IMR-90 (cell line): ENCODE results near the gene CETP. TPM values are rescaled to one million over a fixed set of nuclear protein-coding genes. Genes with fewer than 3 reads are reported as not detected.

Experiments used
- ATAC-seq: fragments of 200-7000 bp; cut with Tn5 transposase; 2 replicates; pipeline ENCODE4 v1.9.1; 2020; ENCODE audit warnings: low read depth, mild to moderate bottlenecking, moderate library complexity
- BruUV-seq: library from RNA; stranded (reverse); fragments of 400-500 nt; replicated peaks from 2 replicates; lab custom pipeline; 2021; lab: Mats Ljungman, UMichigan
- CTCF ChIA-PET: fragments of 300-600 bp; formaldehyde crosslinking; extraction: SDS; loops from one replicate; lab custom pipeline; 2021; ENCODE audit warnings: antibody characterized with exemption; lab: Yijun Ruan, JAX
- POLR2A ChIA-PET: fragments of 300-600 bp; sonication (Branson Sonifier 250); formaldehyde crosslinking; loops from one replicate; lab custom pipeline; 2022; ENCODE audit warnings: antibody characterized with exemption; ENCODE audit not compliant: unreplicated experiment; lab: Charles Lee
- DNase-seq: peaks from one replicate; pipeline ENCODE4 v3.0.0; 2013
- H2AFZ ChIP-seq: replicated peaks from 2 replicates; pipeline ENCODE3; 2013; ENCODE audit warnings: low read length, mild to moderate bottlenecking; ENCODE audit not compliant: poor library complexity
- H2AK5ac ChIP-seq: 2 replicates; pipeline ENCODE4 v1.6.1; 2013; ENCODE audit warnings: low read depth, low read length, inconsistent platforms
- H2AK9ac ChIP-seq: replicated peaks from 2 replicates; pipeline ENCODE3; 2013; ENCODE audit warnings: mild to moderate bottlenecking, low read depth, low read length, moderate library complexity; ENCODE audit not compliant: poor library complexity
- H2BK120ac ChIP-seq: 2 replicates; pipeline ENCODE4 v1.6.1; 2013; ENCODE audit warnings: low read depth, low read length, inconsistent platforms
- H2BK15ac ChIP-seq: 3 replicates; pipeline ENCODE4 v1.6.1; 2013; ENCODE audit warnings: low read depth, low read length, inconsistent platforms
- H2BK20ac ChIP-seq: 2 replicates; pipeline ENCODE4 v1.6.1; 2013; ENCODE audit warnings: low read depth, mild to moderate bottlenecking, inconsistent platforms, low read length, moderate library complexity
- H2BK5ac ChIP-seq: 2 replicates; pipeline ENCODE4 v1.6.1; 2013; ENCODE audit warnings: mild to moderate bottlenecking, low read depth, low read length, inconsistent platforms; ENCODE audit not compliant: poor library complexity, severe bottlenecking
- H3K14ac ChIP-seq: replicated peaks from 2 replicates; pipeline ENCODE4 v1.6.1; 2013; ENCODE audit warnings: low read depth, low read length, inconsistent platforms
- H3K18ac ChIP-seq: 2 replicates; pipeline ENCODE4 v1.6.1; 2013; ENCODE audit warnings: low read depth, low read length, control low read depth
- H3K23ac ChIP-seq: 2 replicates; pipeline ENCODE4 v1.6.1; 2013; ENCODE audit warnings: low read depth, low read length, inconsistent platforms
- H3K27ac ChIP-seq: 2 replicates; pipeline ENCODE4 v1.5.1; 2013; ENCODE audit warnings: mild to moderate bottlenecking, control low read depth, low read length; ENCODE audit not compliant: insufficient read depth
- H3K27me3 ChIP-seq: 2 replicates; pipeline ENCODE4 v1.6.1; 2013; ENCODE audit warnings: low read length; ENCODE audit not compliant: control insufficient read depth, insufficient read depth
- H3K36me3 ChIP-seq: 2 replicates; pipeline ENCODE4 v1.6.1; 2013; ENCODE audit warnings: low read length, mixed read lengths; ENCODE audit not compliant: control insufficient read depth, insufficient read depth
- H3K4ac ChIP-seq: 2 replicates; pipeline ENCODE4 v1.6.1; 2013; ENCODE audit warnings: low read depth, low read length, inconsistent platforms
- H3K4me1 ChIP-seq: 2 replicates; pipeline ENCODE4 v1.6.1; 2013; ENCODE audit warnings: low read length, mixed read lengths; ENCODE audit not compliant: control insufficient read depth, insufficient read depth
- H3K4me2 ChIP-seq: 2 replicates; pipeline ENCODE4 v1.6.1; 2013; ENCODE audit warnings: low read depth, mild to moderate bottlenecking, control low read depth, low read length, moderate library complexity
- H3K4me3 ChIP-seq: 2 replicates; pipeline ENCODE4 v1.5.1; 2013; ENCODE audit warnings: low read depth, mild to moderate bottlenecking, control low read depth, low read length, moderate library complexity; ENCODE audit not compliant: insufficient read depth
- H3K56ac ChIP-seq: 2 replicates; pipeline ENCODE4 v1.6.1; 2013; ENCODE audit warnings: low read length, inconsistent platforms; ENCODE audit not compliant: insufficient read depth; ENCODE audit errors: extremely low read depth
- H3K79me1 ChIP-seq, 2 experiments: 2 replicates each; pipeline ENCODE4 v1.6.1; 2013; ENCODE audit warnings: low read length in 2 of 2, inconsistent platforms in 1 of 2, low read depth in 1 of 2
- H3K9ac ChIP-seq: 2 replicates; pipeline ENCODE4 v1.6.1; 2013; ENCODE audit warnings: low read depth, low read length, control low read depth
- H3K9me1 ChIP-seq: 2 replicates; pipeline ENCODE4 v1.6.1; 2013; ENCODE audit warnings: low read length, inconsistent platforms; ENCODE audit not compliant: insufficient read depth
- H3K9me3 ChIP-seq: 2 replicates; pipeline ENCODE4 v1.6.1; 2013; ENCODE audit warnings: low read length; ENCODE audit not compliant: control insufficient read depth, insufficient read depth
- H4K20me1 ChIP-seq: 2 replicates; pipeline ENCODE4 v1.6.1; 2013; ENCODE audit warnings: low read length, inconsistent platforms; ENCODE audit not compliant: insufficient read depth
- H4K5ac ChIP-seq: 2 replicates; pipeline ENCODE4 v1.6.1; 2013; ENCODE audit warnings: mild to moderate bottlenecking, low read depth, low read length, control low read depth
- H4K8ac ChIP-seq, 2 experiments: 2 replicates each; pipeline ENCODE4 v1.6.1; 2013; ENCODE audit warnings: low read depth in 2 of 2, low read length in 2 of 2, control low read depth in 1 of 2, inconsistent platforms in 1 of 2
- H4K91ac ChIP-seq: 2 replicates; pipeline ENCODE4 v1.6.1; 2013; ENCODE audit warnings: low read depth, low read length, inconsistent platforms; ENCODE audit not compliant: insufficient read depth
- BHLHE40 ChIP-seq: fragments of 150-350 bp; IDR thresholded peaks from 2 replicates; pipeline ENCODE4 v1.6.1; 2016; ENCODE audit warnings: mild to moderate bottlenecking, low read depth, low read length
- CEBPB ChIP-seq: IDR thresholded peaks from 2 replicates; pipeline ENCODE4 v1.6.1; 2012; ENCODE audit warnings: low read depth, low read length, improper control_type of control experiment
- CHD1 ChIP-seq: IDR thresholded peaks from 2 replicates; pipeline ENCODE4 v1.6.1; 2012; ENCODE audit warnings: low read depth, low read length, improper control_type of control experiment
- MXI1 ChIP-seq: IDR thresholded peaks from 2 replicates; pipeline ENCODE4 v1.6.1; 2012; ENCODE audit warnings: low read depth, mild to moderate bottlenecking, low read length, moderate library complexity, borderline replicate concordance
- NFE2L2 ChIP-seq: fragments of 150-350 bp; IDR thresholded peaks from 2 replicates; pipeline ENCODE4 v1.6.1; 2016; ENCODE audit warnings: low read depth, mild to moderate bottlenecking, low read length
- RFX5 ChIP-seq: IDR thresholded peaks from 2 replicates; pipeline ENCODE4 v1.8.0; 2012; ENCODE audit warnings: low read depth, mild to moderate bottlenecking, low read length, moderate library complexity
- USF2 ChIP-seq: fragments of 150-350 bp; IDR thresholded peaks from 2 replicates; pipeline ENCODE4 v1.6.1; 2017; ENCODE audit warnings: mild to moderate bottlenecking, antibody characterized with exemption, low read length, low read depth
- WGBS, 2 experiments: methylation state at CpG; one replicate each; pipeline versions ENCODE4 v1.1.5 to v1.1.7; 2013; ENCODE audit warnings: missing lambda C conversion rate in 2 of 2; ENCODE audit not compliant: insufficient read length in 1 of 2; ENCODE audit errors: extremely low coverage in 2 of 2; 5-methylcytosine and 5-hydroxymethylcytosine counted together
- dilution Hi-C: fragments of 300-500 bp; cut with HindIII; formaldehyde crosslinking; loops from one replicate; pipeline ENCODE4 v1.14.3; 2018; ENCODE audit warnings: low sequenced_read_pairs; ENCODE audit not compliant: unreplicated experiment
- in situ Hi-C: fragments of 300-500 bp; cut with MboI; formaldehyde crosslinking; loops from 3 replicates; pipeline ENCODE4 v1.14.3; 2019; ENCODE audit warnings: low sequenced_read_pairs, inconsistent platforms, mixed read lengths
- intact Hi-C: fragments of 100-400 bp; cut with micrococcal nuclease; formaldehyde crosslinking; loops from 2 replicates; pipeline ENCODE4 v1.10.0; 2022
- polyA plus RNA-seq, 3 experiments: library from polyadenylated mRNA; depleted of rRNA; stranded (reverse); fragments of >200 nt; gene quantifications; 2 replicates each; pipeline ENCODE4 v1.2.3, GENCODE V29; 2012; ENCODE audit warnings: low replicate concordance in 1 of 3
- total RNA-seq: library from RNA; depleted of rRNA; stranded (reverse); fragments of >200 nt; gene quantifications from 2 replicates; pipeline ENCODE4 v1.2.3, GENCODE V29; 2012

The CETP gene
- total and polyA plus RNA-seq, 2 of the 4 experiments (the other 2 are of a cell fraction), result not detected

DNA sequence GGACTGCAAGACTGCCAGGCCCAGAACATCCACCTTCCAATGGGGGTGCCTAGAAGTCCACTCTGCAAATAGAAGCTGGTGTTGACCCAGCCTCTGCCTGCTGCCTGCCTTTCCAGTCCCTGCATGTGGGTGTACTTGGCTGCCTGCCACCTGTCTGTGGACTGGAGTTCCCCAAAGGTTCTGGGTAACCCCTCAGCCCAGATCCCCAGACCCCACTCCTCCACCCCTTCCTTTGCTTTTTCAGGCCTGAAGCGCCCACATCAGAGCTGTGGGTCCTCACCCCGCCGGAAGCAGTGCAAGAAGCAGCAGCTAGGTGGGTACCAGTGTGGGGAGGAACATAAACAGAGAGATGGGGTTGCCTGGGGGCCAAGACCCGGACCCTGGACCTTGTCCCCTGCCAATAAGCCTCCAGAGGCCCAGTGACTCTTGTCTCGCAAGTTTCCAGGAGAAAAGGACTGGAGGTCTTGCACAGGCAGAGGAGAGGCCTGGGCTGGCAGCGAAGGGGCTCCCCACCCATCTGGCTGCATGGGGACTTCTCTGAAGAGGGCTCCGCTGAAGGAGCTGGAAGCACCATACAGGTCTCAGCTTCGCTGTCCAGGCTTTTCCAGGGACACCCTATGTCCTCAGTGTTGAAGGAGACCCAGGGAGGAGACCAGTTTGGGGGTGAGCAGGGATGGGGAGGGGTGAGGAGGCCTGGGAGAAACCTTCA is 61.9 kb downstream of the CETP start:
- H3K36me3 ChIP-seq, result peaks cover 31% of the 10 kb centered on the region
- POLR2A ChIA-PET, result no interaction called here

More for the DNA sequence above, 61.9 kb downstream of the CETP start:
- no TSS peak for BruUV-seq
- Histone ChIP-seq H3K27ac (no peak overlapping the region), H2BK120ac (no peak overlapping the region), H4K8ac (no peak overlapping the region), H3K4ac (no peak overlapping the region), H3K9me3 (no peaks in the 10 kb centered on the region), H3K9ac (no peak overlapping the region), H4K5ac (no peak overlapping the region), H4K91ac (no peak overlapping the region), H3K56ac (no peak overlapping the region), H3K4me1 (no peaks in the 10 kb centered on the region), H2BK15ac (no peak overlapping the region), H2BK20ac (no peak overlapping the region), H3K18ac (no peak overlapping the region), H2AK5ac (no peak overlapping the region), H3K9me1 (peaks cover 12% of the 10 kb centered on the region), H3K14ac (no peak overlapping the region), H3K79me1 (peaks cover 0 to 3% of the 10 kb centered on the region in 2 experiments; a peak in 1 of 4 replicates), H3K23ac (no peak overlapping the region), H2AFZ (no peak overlapping the region), H3K27me3 (no peaks in the 10 kb centered on the region), H3K4me3 (no peak overlapping the region), H4K20me1 (no peaks in the 10 kb centered on the region), H2BK5ac (no peak overlapping the region), H2AK9ac (no peak overlapping the region), H3K4me2 (no peak overlapping the region)
- TF ChIP-seq NFE2L2, result no peak
- TF ChIP-seq BHLHE40, result no peak
- no peak for TF ChIP-seq MXI1
- TF ChIP-seq CEBPB, result no peak
- TF ChIP-seq CHD1, result no peak
- TF ChIP-seq RFX5, result no peak
- no peak for TF ChIP-seq USF2
- intact Hi-C loops (no loop called here), in situ Hi-C loops (no loop called here), dilution Hi-C loops (no loop called here)
- ATAC-seq (no peak), DNase-seq (no peak)
- CTCF ChIA-PET, result no interaction called here
- WGBS, 2 experiments, result 66% methylated on average over 4 of the region's 8 CpGs; no CpG with 5 or more reads in 1 of the 2 experiments
